ENCODE measurements around the gene PRKAR1B. TPM values are rescaled to one million over a fixed set of nuclear protein-coding genes. Genes with fewer than 3 reads are reported as not detected.

Gene PRKAR1B
- total RNA-seq, 1 donor from 2014 or later = 11.8 TPM

DNA sequence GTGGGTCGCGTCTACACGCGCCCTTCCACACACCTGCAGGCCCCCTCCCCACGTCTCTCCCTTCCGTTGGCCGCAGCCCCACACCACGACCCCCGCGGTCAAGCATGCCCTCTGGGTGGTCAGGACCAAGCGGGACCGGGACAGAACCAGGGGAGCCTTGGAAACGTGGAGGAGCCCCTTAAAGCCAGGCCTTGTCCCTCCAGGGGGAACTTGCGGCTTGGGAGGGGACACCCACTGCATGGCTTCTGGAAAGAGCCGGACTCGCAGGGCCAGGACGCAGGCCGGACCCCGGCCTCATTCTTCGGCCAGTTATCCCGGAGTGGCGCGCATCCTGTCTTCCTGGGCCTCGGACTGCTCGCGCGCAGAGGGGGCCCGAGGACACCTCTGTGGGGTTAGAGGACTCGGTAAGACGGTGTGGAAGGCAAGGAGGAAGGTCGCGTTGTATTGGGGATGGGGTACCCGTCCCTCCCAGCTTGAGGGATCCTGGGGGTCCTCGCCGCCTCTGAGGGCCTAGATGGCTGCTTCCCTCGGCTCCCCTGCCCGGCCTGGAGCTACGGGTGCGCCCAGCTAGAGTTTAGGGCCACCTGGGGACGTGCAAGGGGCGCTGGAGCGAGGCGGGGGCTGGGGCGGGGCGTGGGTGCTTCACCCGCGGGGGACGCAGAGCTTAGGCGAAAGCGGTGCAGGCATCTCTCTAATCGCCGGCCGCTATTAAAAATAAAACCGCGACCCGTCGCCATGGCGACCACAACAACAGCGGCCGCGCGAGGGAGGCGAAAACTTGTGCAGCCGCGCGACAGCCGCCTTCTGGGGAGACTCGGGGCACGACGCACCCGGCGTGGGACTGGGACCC lies 205.6 kb downstream of the PRKAR1B start:
- Histone ChIP-seq H3K4me2 (peak overlapping the region; percentile 76), H3K79me2 (ENCODE audit: low read depth) (peaks cover 7% of the 10 kb centered on the region), H3K9me3 (ENCODE audit: low read depth) (no peaks in the 10 kb centered on the region), H4K20me1 (ENCODE audit: low read depth) (peaks cover 37% of the 10 kb centered on the region), H3K27ac (no peak overlapping the region), H3K4me1 (peaks cover 30% of the 10 kb centered on the region), H3K4me3 (peak overlapping the region; percentile 53), H3K36me3 (no peaks in the 10 kb centered on the region), H3K27me3 (peaks cover 91% of the 10 kb centered on the region), H2AFZ (replicated peaks) (no peak overlapping the region), H3K9ac (no peak overlapping the region), H3F3A (ENCODE audit: low read depth) (peaks cover 35% of the 10 kb centered on the region)
- Mint-ChIP-seq H3K27me3 (ENCODE audit: insufficient read depth, low read depth) (peaks cover 47% of the 10 kb centered on the region), H3K4me3 (peak overlapping the region; percentile 71), H3K27ac (no peak overlapping the region), H3K36me3 (no peaks in the 10 kb centered on the region), H3K9me3 (no peaks in the 10 kb centered on the region), H3K4me1 (peaks cover 7% of the 10 kb centered on the region)
- DNase-seq (ENCODE audit: low spot score) = peak; percentile 65
- TF ChIP-seq EZH2phosphoT487 (IDR thresholded peaks at IDR 0.05) = peak; percentile 16
- TF ChIP-seq EZH2 (IDR thresholded peaks at IDR 0.05) = no peak
- TF ChIP-seq, protein P1, sequence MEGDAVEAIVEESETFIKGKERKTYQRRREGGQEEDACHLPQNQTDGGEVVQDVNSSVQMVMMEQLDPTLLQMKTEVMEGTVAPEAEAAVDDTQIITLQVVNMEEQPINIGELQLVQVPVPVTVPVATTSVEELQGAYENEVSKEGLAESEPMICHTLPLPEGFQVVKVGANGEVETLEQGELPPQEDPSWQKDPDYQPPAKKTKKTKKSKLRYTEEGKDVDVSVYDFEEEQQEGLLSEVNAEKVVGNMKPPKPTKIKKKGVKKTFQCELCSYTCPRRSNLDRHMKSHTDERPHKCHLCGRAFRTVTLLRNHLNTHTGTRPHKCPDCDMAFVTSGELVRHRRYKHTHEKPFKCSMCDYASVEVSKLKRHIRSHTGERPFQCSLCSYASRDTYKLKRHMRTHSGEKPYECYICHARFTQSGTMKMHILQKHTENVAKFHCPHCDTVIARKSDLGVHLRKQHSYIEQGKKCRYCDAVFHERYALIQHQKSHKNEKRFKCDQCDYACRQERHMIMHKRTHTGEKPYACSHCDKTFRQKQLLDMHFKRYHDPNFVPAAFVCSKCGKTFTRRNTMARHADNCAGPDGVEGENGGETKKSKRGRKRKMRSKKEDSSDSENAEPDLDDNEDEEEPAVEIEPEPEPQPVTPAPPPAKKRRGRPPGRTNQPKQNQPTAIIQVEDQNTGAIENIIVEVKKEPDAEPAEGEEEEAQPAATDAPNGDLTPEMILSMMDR (IDR thresholded peaks at IDR 0.05) = no peak

DNA sequence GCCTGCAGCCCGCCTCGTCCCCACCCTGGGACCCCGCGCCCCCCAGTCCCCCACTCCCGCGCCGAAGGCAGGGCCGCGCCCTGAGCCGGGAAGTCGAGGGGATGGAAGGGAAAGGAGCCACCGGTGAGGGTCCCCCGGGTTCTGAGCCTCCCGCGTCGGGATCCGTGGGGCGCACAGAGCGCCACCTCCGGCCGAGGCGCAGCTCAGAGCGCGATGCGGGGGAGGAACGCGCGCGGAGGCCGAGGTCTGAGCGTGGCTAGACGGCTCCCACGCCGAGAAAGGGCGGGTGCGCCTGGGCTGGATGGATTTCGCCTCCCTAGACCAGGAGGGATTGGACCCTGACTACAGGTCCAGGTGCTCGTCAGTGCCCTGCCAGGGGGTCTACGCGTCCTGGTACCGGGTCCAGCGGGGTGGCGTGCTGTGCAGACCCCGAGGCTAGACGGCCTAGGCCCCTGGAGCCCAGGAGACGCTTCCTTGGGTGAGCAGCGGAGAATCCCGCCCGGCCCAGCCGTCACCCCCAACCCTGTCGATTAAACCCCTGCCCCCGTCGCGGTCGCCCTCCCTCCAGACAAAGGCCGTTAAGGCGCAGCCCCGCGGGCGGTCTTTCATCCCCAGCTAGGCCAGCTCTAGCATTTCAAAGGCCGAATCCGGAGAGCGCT lies 206.4 kb downstream of the PRKAR1B start:
- Histone ChIP-seq H3K4me3 (peak overlapping the region; percentile 53), H4K20me1 (ENCODE audit: low read depth) (peaks cover 45% of the 10 kb centered on the region), H3K4me1 (peaks cover 38% of the 10 kb centered on the region), H3F3A (ENCODE audit: low read depth) (peaks cover 42% of the 10 kb centered on the region), H3K9ac (no peak overlapping the region), H3K79me2 (ENCODE audit: low read depth) (peaks cover 7% of the 10 kb centered on the region), H3K9me3 (ENCODE audit: low read depth) (no peaks in the 10 kb centered on the region), H3K27ac (no peak overlapping the region), H3K4me2 (peak overlapping the region; percentile 76), H3K27me3 (peaks cover 97% of the 10 kb centered on the region), H2AFZ (replicated peaks) (no peak overlapping the region), H3K36me3 (no peaks in the 10 kb centered on the region)
- Mint-ChIP-seq H3K4me1 (peaks cover 13% of the 10 kb centered on the region), H3K27me3 (ENCODE audit: insufficient read depth, low read depth) (peaks cover 50% of the 10 kb centered on the region), H3K9me3 (no peaks in the 10 kb centered on the region), H3K4me3 (no peak overlapping the region), H3K36me3 (no peaks in the 10 kb centered on the region), H3K27ac (no peak overlapping the region)
- TF ChIP-seq, protein P1 (IDR thresholded peaks at IDR 0.05) = peak; percentile 33
- TF ChIP-seq EZH2 (IDR thresholded peaks at IDR 0.05) (peak; percentile 82), EZH2phosphoT487 (IDR thresholded peaks at IDR 0.05) (peak; percentile 70)
- peak; percentile 80 for DNase-seq (ENCODE audit: low spot score)

DNA sequence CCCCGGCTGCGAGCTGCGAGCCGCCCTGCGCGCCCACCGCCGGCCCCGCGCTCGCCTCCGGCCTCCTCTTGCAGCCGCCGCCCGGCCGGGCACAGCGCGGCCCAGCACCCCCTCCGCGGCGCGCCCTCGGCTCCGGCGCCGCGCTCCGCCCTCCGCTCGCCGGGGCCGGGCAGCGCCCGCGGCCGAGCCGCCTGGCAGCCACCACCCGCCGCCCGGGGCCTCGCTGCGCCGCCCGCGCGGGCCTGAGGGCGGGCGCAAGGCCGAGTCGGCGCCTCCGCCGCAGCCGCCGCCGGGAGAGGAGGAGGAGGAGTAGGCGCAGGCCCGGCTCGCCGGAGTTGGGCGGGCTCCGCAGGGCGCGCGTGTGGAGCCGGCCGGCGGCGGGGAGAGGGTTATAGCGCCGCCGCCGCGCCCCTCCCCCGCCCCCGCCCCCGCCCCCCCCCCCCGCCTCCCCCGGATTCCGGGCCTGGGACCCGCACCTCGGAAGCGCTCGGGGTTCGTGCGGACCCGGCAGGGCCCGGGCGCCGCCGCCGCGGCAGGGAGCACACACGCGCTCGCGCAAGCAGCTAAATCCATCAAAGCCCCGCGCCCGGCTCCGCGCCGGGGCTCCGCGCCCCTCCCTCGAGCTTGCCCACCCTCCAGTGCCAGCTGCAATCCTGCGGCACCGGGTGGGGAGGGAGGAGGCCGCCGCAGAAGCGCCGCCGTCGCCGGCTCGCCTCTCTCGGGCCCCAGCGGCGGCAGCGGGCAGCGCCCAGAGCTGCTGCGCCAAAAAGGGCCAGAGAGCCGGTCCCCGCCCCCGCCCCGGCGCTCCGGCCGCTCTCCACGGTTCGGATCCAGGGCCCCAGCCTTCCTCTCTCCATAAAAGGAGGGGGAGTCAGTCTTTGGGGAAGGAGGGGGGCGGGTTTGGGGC lies 207.3 kb downstream of the PRKAR1B start, which contains the start of gene PDGFA:
Gene PDGFA, minus strand, starts transcription at position 363 of the 907 bp plus-strand sequence. CDS start 845 bp downstream, outside the sequence.
- Histone ChIP-seq H3K4me3 (peak within 1 kb of the TSS; percentile 62), H3K27me3 (peaks cover 95% of the 10 kb centered on the region), H3K4me2 (peak within 1 kb of the TSS; percentile 97), H3K79me2 (ENCODE audit: low read depth) (peaks cover 7% of the 10 kb centered on the region), H3K27ac (no peak within 1 kb of the TSS), H3K36me3 (no peaks in the 10 kb centered on the region), H3K4me1 (peaks cover 47% of the 10 kb centered on the region), H3F3A (ENCODE audit: low read depth) (peaks cover 51% of the 10 kb centered on the region), H2AFZ (replicated peaks) (peak within 1 kb of the TSS; percentile 34), H3K9ac (no peak within 1 kb of the TSS), H4K20me1 (ENCODE audit: low read depth) (peaks cover 53% of the 10 kb centered on the region), H3K9me3 (ENCODE audit: low read depth) (no peaks in the 10 kb centered on the region)
- peak; percentile 86 for DNase-seq (ENCODE audit: low spot score)
- Mint-ChIP-seq H3K4me1 (peaks cover 16% of the 10 kb centered on the region), H3K27ac (no peak within 1 kb of the TSS), H3K36me3 (no peaks in the 10 kb centered on the region), H3K27me3 (ENCODE audit: insufficient read depth, low read depth) (peaks cover 55% of the 10 kb centered on the region), H3K4me3 (peak within 1 kb of the TSS; percentile 83), H3K9me3 (no peaks in the 10 kb centered on the region)
- TF ChIP-seq, protein P1 (IDR thresholded peaks at IDR 0.05) = peak; percentile 18
- no peak for TF ChIP-seq EZH2 (IDR thresholded peaks at IDR 0.05)
